WERI-Rb-1 (cell line): Measurements from ENCODE around the gene GADD45B.

Experiments
- DNase-seq: peaks from one replicate; pipeline ENCODE4 v3.0.0-alpha.2; 2020
- H3K27ac ChIP-seq: fragments of 250-450 bp; sonication (Bioruptor Pico); 2 replicates; pipeline ENCODE4 v1.5.1; 2020; ENCODE audit warnings: mild to moderate bottlenecking, moderate library complexity
- H3K27me3 ChIP-seq: fragments of 250-450 bp; sonication (Bioruptor Pico); 2 replicates; pipeline ENCODE4 v1.5.1; 2021; ENCODE audit warnings: mild to moderate bottlenecking, low read depth, moderate library complexity; ENCODE audit not compliant: insufficient read depth, severe bottlenecking
- H3K36me3 ChIP-seq: fragments of 250-450 bp; sonication (Bioruptor Pico); 2 replicates; pipeline ENCODE4 v1.5.1; 2020; ENCODE audit warnings: mild to moderate bottlenecking, moderate library complexity
- H3K4me3 ChIP-seq: 2 replicates; pipeline ENCODE4 v1.5.1; 2011; ENCODE audit warnings: low read depth, mild to moderate bottlenecking, control low read depth, low read length
- H3K9me3 ChIP-seq: fragments of 250-450 bp; sonication (Bioruptor Pico); 2 replicates; pipeline ENCODE4 v1.5.1; 2021; ENCODE audit warnings: mild to moderate bottlenecking, moderate library complexity; ENCODE audit not compliant: severe bottlenecking
- CTCF ChIP-seq: IDR thresholded peaks from 2 replicates; pipeline ENCODE4 v1.5.1; 2011; ENCODE audit warnings: low read depth, mild to moderate bottlenecking, control low read depth, inconsistent platforms, low read length

Gene GADD45B

GRCh38 chr19:2475702-2476450 is at the start of gene GADD45B:
TSS of gene GADD45B (plus strand) at chr19:2476127. CDS start at chr19:2476359, 232 bp downstream.
- TF ChIP-seq CTCF: no peak

GRCh38 chr19:2426611-2427428 is 49.1 kb upstream of the GADD45B start:
- H3K9me3 ChIP-seq: no peaks in the 10 kb centered on the region
- H3K27ac ChIP-seq: peak overlapping the region; percentile 95
- no peak for TF ChIP-seq CTCF
- H3K36me3 ChIP-seq: peaks cover 46% of the 10 kb centered on the region
- H3K27me3 ChIP-seq: no peaks in the 10 kb centered on the region
- peak; percentile 67 for DNase-seq
- H3K4me3 ChIP-seq: peak overlapping the region; percentile 70

More at GRCh38 chr19:2475702-2476450, at the start of gene GADD45B:
- Histone ChIP-seq H3K36me3 (no peaks in the 10 kb centered on the region), H3K4me3 (peak within 1 kb of the TSS; percentile 83), H3K27ac (peak within 1 kb of the TSS; percentile 50), H3K27me3 (peaks cover 5% of the 10 kb centered on the region), H3K9me3 (no peaks in the 10 kb centered on the region)
- DNase-seq: peak; percentile 96

- peak; percentile 96 for DNase-seq
- Histone ChIP-seq H3K36me3 (peaks cover 49% of the 10 kb centered on the region), H3K27ac (peak within 1 kb of the TSS; percentile 95), H3K4me3 (peak within 1 kb of the TSS; percentile 70), H3K27me3 (no peaks in the 10 kb centered on the region), H3K9me3 (no peaks in the 10 kb centered on the region)
- TF ChIP-seq CTCF: no peak
These were observed 48.3 kb upstream of the GADD45B start, which contains the start of gene TIMM13 for GRCh38 chr19:2427429-2428320. TSS of gene TIMM13 (minus strand) at chr19:2427586. CDS start at chr19:2427533, 53 bp downstream.

GRCh38 chr19:2428321-2428690 is 47.6 kb upstream of the GADD45B start:
- Histone ChIP-seq H3K36me3 (peaks cover 49% of the 10 kb centered on the region), H3K4me3 (peak overlapping the region; percentile 70), H3K9me3 (no peaks in the 10 kb centered on the region), H3K27me3 (no peaks in the 10 kb centered on the region), H3K27ac (peak overlapping the region; percentile 95)
- peak; percentile 53 for DNase-seq
- no peak for TF ChIP-seq CTCF
